Measurements from ENCODE around the gene FOXL3.

Gene FOXL3

GRCh38 chr7:340200-340937, 50.4 kb downstream of the FOXL3 start:
- Histone ChIP-seq H2AFZ (ENCODE audit: low read depth, low read length, severe bottlenecking) (no peak overlapping the region), H3K9me2 (replicated peaks; ENCODE audit: insufficient read depth, low read length) (no peaks in the 10 kb centered on the region), H3K36me3 (ENCODE audit: low read length) (no peaks in the 10 kb centered on the region), H3K9ac (ENCODE audit: low read length) (no peak overlapping the region), H3K4me3 (ENCODE audit: insufficient read depth, low read length, poor library complexity, severe bottlenecking) (no peak overlapping the region), H3F3A (ENCODE audit: insufficient read depth) (no peaks in the 10 kb centered on the region), H3K4me2 (ENCODE audit: low read depth, low read length, poor library complexity, severe bottlenecking) (no peak overlapping the region), H3K79me2 (ENCODE audit: insufficient read depth, low read length) (no peaks in the 10 kb centered on the region), H4K20me1 (ENCODE audit: low read depth, low read length) (no peaks in the 10 kb centered on the region), H3K27ac (ENCODE audit: low read depth, low read length) (no peak overlapping the region), H3K27me3 (ENCODE audit: low read length) (no peaks in the 10 kb centered on the region), H3K9me3 (ENCODE audit: insufficient read depth, low read length) (no peaks in the 10 kb centered on the region)
- TF ChIP-seq CTCF (IDR thresholded peaks at IDR 0.05; ENCODE audit: insufficient read depth, low read length, poor library complexity, severe bottlenecking) (no peak), EZH2phosphoT487 (conservative IDR thresholded peaks at IDR 0.05; ENCODE audit: low read length) (no peak)

Data from SU-DHL-6 (cell line).